Neural cell (in vitro differentiated cells): ENCODE data around the gene SLC5A11. TPM values are rescaled to one million over a fixed set of nuclear protein-coding genes. Genes with fewer than 3 reads are reported as not detected.

Experiments used
- H2AFZ ChIP-seq: fragments of 200-600, 300-800 bp; sonication (generic), shearing (Covaris generic); 2 replicates; pipeline ENCODE4 v1.6.0; 2014; ENCODE audit warnings: low read depth, mild to moderate bottlenecking, antibody characterized with exemption, low read length, moderate library complexity
- H3F3A ChIP-seq: fragments of 200-600 bp; shearing (Covaris generic); 2 replicates; pipeline ENCODE4 v1.6.1; 2016; ENCODE audit warnings: mild to moderate bottlenecking, moderate library complexity, mixed read lengths, antibody characterized with exemption, low read length; ENCODE audit not compliant: insufficient read depth, poor library complexity, severe bottlenecking
- H3K27ac ChIP-seq: fragments of 200-600, 300-800 bp; sonication (generic), shearing (Covaris generic); 2 replicates; pipeline ENCODE4 v1.5.1; 2014; ENCODE audit warnings: mild to moderate bottlenecking, low read length, moderate library complexity
- H3K27me3 ChIP-seq: fragments of 300-800, 200-600 bp; sonication (generic), shearing (Covaris generic); 2 replicates; pipeline ENCODE4 v1.6.0; 2014; ENCODE audit warnings: mild to moderate bottlenecking, low read depth, low read length, moderate library complexity; ENCODE audit not compliant: insufficient read depth
- H3K36me3 ChIP-seq: fragments of 300-800, 200-600 bp; sonication (generic), shearing (Covaris generic); 2 replicates; pipeline ENCODE4 v1.5.1; 2014; ENCODE audit warnings: mild to moderate bottlenecking, antibody characterized with exemption, low read length, moderate library complexity; ENCODE audit not compliant: insufficient read depth
- H3K4me2 ChIP-seq: fragments of 300-800, 200-600 bp; sonication (generic), shearing (Covaris generic); 2 replicates; pipeline ENCODE4 v1.6.0; 2014; ENCODE audit warnings: mild to moderate bottlenecking, low read length
- H3K4me3 ChIP-seq: fragments of 300-800, 200-600 bp; sonication (generic), shearing (Covaris generic); 2 replicates; pipeline ENCODE4 v1.5.1; 2014; ENCODE audit warnings: mild to moderate bottlenecking, low read length, moderate library complexity
- H3K79me2 ChIP-seq: fragments of 200-600 bp; shearing (Covaris generic); replicated peaks from 2 replicates; pipeline ENCODE4 v1.6.0; 2014; ENCODE audit warnings: mild to moderate bottlenecking, low read length, moderate library complexity; ENCODE audit not compliant: insufficient read depth
- H3K9ac ChIP-seq: fragments of 300-800, 200-600 bp; sonication (generic), shearing (Covaris generic); 2 replicates; pipeline ENCODE4 v1.6.1; 2016; ENCODE audit warnings: mild to moderate bottlenecking, low read length, mixed read lengths
- H3K9me2 ChIP-seq: fragments of 200-600 bp; shearing (Covaris generic); 2 replicates; pipeline ENCODE4 v1.6.1; 2016; ENCODE audit warnings: mild to moderate bottlenecking, low read length, mixed read lengths; ENCODE audit not compliant: insufficient read depth
- H3K9me3 ChIP-seq: fragments of 200-600, 300-800 bp; sonication (generic), shearing (Covaris generic); 2 replicates; pipeline ENCODE4 v1.6.1; 2016; ENCODE audit warnings: mild to moderate bottlenecking, mixed run types, low read length, moderate library complexity, mixed read lengths
- H4K20me1 ChIP-seq: fragments of 200-600 bp; shearing (Covaris generic); 2 replicates; pipeline ENCODE4 v1.6.1; 2016; ENCODE audit warnings: mild to moderate bottlenecking, mixed run types; ENCODE audit not compliant: insufficient read depth
- CTCF ChIP-seq: fragments of 450-650 bp; IDR thresholded peaks from 2 replicates; pipeline ENCODE4 v1.5.1; 2014; ENCODE audit warnings: antibody characterized with exemption, mild to moderate bottlenecking, moderate library complexity; ENCODE audit not compliant: poor library complexity, severe bottlenecking
- EP300 ChIP-seq: fragments of 450-650 bp; conservative IDR thresholded peaks from 2 replicates; pipeline ENCODE4 v1.6.1; 2014; ENCODE audit warnings: antibody characterized with exemption, mild to moderate bottlenecking, moderate library complexity; ENCODE audit not compliant: poor library complexity, severe bottlenecking
- EZH2 ChIP-seq: fragments of 200-600, 300-800 bp; shearing (Covaris generic), sonication (generic); IDR thresholded peaks from 2 replicates; pipeline ENCODE4 v1.6.1; 2014; ENCODE audit warnings: antibody characterized with exemption, low read length, borderline replicate concordance, mild to moderate bottlenecking; ENCODE audit not compliant: insufficient read depth, poor library complexity, severe bottlenecking
- MXI1 ChIP-seq: fragments of 450-650 bp; conservative IDR thresholded peaks from 2 replicates; pipeline ENCODE4 v1.6.1; 2014; ENCODE audit warnings: antibody characterized with exemption, mild to moderate bottlenecking; ENCODE audit not compliant: poor library complexity, severe bottlenecking
- POLR2AphosphoS5 ChIP-seq: IDR thresholded peaks from 2 replicates; pipeline ENCODE4 v1.6.1; 2012
- RAD21 ChIP-seq: fragments of 450-650 bp; conservative IDR thresholded peaks from 2 replicates; pipeline ENCODE4 v1.6.1; 2014; ENCODE audit warnings: antibody characterized with exemption, mild to moderate bottlenecking, moderate library complexity
- REST ChIP-seq: IDR thresholded peaks from 2 replicates; pipeline ENCODE4 v1.6.1; 2012; ENCODE audit warnings: borderline replicate concordance
- SMC3 ChIP-seq: fragments of 450-650 bp; conservative IDR thresholded peaks from 2 replicates; pipeline ENCODE4 v1.6.1; 2014; ENCODE audit warnings: antibody characterized with exemption, mild to moderate bottlenecking, moderate library complexity; ENCODE audit not compliant: poor library complexity
- TAF1 ChIP-seq: IDR thresholded peaks from 2 replicates; pipeline ENCODE4 v1.6.1; 2012; ENCODE audit warnings: low read depth
- polyA plus RNA-seq: library from polyadenylated mRNA; depleted of rRNA; stranded (reverse); fragments of >200 nt; gene quantifications from 2 replicates; pipeline ENCODE4 v1.2.3, GENCODE V29; 2014

The SLC5A11 gene
- polyA plus RNA-seq, 1 donor from 2014 or later: not detected

- no peak for TF ChIP-seq REST
- Histone ChIP-seq H2AFZ (no peak overlapping the region), H3K9me3 (no peaks in the 10 kb centered on the region), H3K9ac (no peak overlapping the region), H3K4me3 (no peak overlapping the region), H3F3A (no peaks in the 10 kb centered on the region), H3K79me2 (no peaks in the 10 kb centered on the region), H3K36me3 (no peaks in the 10 kb centered on the region), H3K9me2 (no peaks in the 10 kb centered on the region), H3K27me3 (no peaks in the 10 kb centered on the region), H3K4me2 (no peak overlapping the region), H3K27ac (no peak overlapping the region), H4K20me1 (no peaks in the 10 kb centered on the region)
Observed at GRCh38 chr16:24838554-24839266, 7.1 kb upstream of the SLC5A11 start.

- Histone ChIP-seq H4K20me1 (no peaks in the 10 kb centered on the region), H3F3A (no peaks in the 10 kb centered on the region), H3K27me3 (no peaks in the 10 kb centered on the region), H3K4me2 (no peak overlapping the region), H3K4me3 (no peak overlapping the region), H2AFZ (no peak overlapping the region), H3K27ac (no peak overlapping the region), H3K36me3 (no peaks in the 10 kb centered on the region), H3K79me2 (no peaks in the 10 kb centered on the region), H3K9me2 (no peaks in the 10 kb centered on the region), H3K9me3 (no peaks in the 10 kb centered on the region), H3K9ac (no peak overlapping the region)
- TF ChIP-seq MXI1: no peak
- no peak for TF ChIP-seq CTCF
- TF ChIP-seq RAD21: no peak
- TF ChIP-seq EZH2: no peak
- no peak for TF ChIP-seq TAF1
- no peak for TF ChIP-seq EP300
- TF ChIP-seq POLR2AphosphoS5: no peak
- no peak for TF ChIP-seq SMC3
Observed at GRCh38 chr16:24839347-24839972, 6.3 kb upstream of the SLC5A11 start.
